ENCODE data around the gene CLK3.

CLK3 gene

DNA sequence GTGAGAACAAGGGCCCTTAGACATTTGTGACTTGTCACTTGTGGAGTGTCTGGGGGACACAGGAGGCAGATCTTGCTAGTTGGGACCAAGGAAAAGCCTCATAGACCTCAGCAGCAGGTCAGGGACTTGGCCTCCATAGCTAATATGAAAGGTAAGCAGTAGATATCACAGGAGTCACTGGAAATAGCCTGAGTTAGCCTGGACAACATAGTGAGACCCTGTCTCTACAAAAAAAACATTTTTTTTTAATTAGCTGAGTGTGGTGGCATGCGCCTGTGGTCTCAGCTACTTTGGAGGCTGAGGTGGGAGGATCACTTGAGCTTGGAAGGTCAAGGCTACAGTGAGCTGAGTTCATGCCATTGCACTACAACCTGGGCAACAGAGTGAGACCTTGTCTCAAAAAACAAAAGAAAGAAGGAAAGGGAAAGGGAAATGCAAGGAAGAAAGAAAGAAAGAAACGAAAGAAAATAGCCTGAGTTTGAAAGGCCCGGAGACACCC is 37.1 kb upstream of the CLK3 start:
- no peak for TF ChIP-seq REST (IDR thresholded peaks at IDR 0.05; ENCODE audit: insufficient read depth in 1 of 2, low read depth in 2 of 2, low read length in 2 of 2)
- no peak for TF ChIP-seq POLR2AphosphoS5 (IDR thresholded peaks at IDR 0.05; ENCODE audit: low read depth, low read length)
- no peak for TF ChIP-seq FOXP2 (optimal IDR thresholded peaks at IDR 0.05; ENCODE audit: borderline replicate concordance, extremely low read depth, extremely low read length, insufficient read depth)
- TF ChIP-seq TAF1 (IDR thresholded peaks at IDR 0.05; ENCODE audit: borderline replicate concordance, insufficient read depth, low read length) = no peak
- TF ChIP-seq SIN3A (IDR thresholded peaks at IDR 0.05; ENCODE audit: borderline replicate concordance, insufficient read depth, low read length) = no peak

- TF ChIP-seq TAF1 (IDR thresholded peaks at IDR 0.05; ENCODE audit: borderline replicate concordance, insufficient read depth, low read length) = no peak
- no peak for TF ChIP-seq POLR2AphosphoS5 (IDR thresholded peaks at IDR 0.05; ENCODE audit: low read depth, low read length)
- TF ChIP-seq FOXP2 (optimal IDR thresholded peaks at IDR 0.05; ENCODE audit: borderline replicate concordance, extremely low read depth, extremely low read length, insufficient read depth) = no peak
- TF ChIP-seq REST (IDR thresholded peaks at IDR 0.05; ENCODE audit: insufficient read depth in 1 of 2, low read depth in 2 of 2, low read length in 2 of 2) = no peak
- TF ChIP-seq SIN3A (IDR thresholded peaks at IDR 0.05; ENCODE audit: borderline replicate concordance, insufficient read depth, low read length) = no peak
Measured at GRCh38 chr15:74579001-74579400, 36.6 kb upstream of the CLK3 start.

GRCh38 chr15:74580538-74581350 is 34.9 kb upstream of the CLK3 start:
- no peak for TF ChIP-seq TAF1 (IDR thresholded peaks at IDR 0.05; ENCODE audit: borderline replicate concordance, insufficient read depth, low read length)
- TF ChIP-seq POLR2AphosphoS5 (IDR thresholded peaks at IDR 0.05; ENCODE audit: low read depth, low read length) = no peak
- no peak for TF ChIP-seq REST (IDR thresholded peaks at IDR 0.05; ENCODE audit: insufficient read depth in 1 of 2, low read depth in 2 of 2, low read length in 2 of 2)
- TF ChIP-seq FOXP2 (optimal IDR thresholded peaks at IDR 0.05; ENCODE audit: borderline replicate concordance, extremely low read depth, extremely low read length, insufficient read depth) = no peak

GRCh38 chr15:74584204-74584603 is 31.4 kb upstream of the CLK3 start:
- TF ChIP-seq SIN3A (IDR thresholded peaks at IDR 0.05; ENCODE audit: borderline replicate concordance, insufficient read depth, low read length) (no peak), POLR2AphosphoS5 (IDR thresholded peaks at IDR 0.05; ENCODE audit: low read depth, low read length) (no peak), REST (IDR thresholded peaks at IDR 0.05; ENCODE audit: insufficient read depth in 1 of 2, low read depth in 2 of 2, low read length in 2 of 2) (no peak), TAF1 (IDR thresholded peaks at IDR 0.05; ENCODE audit: borderline replicate concordance, insufficient read depth, low read length) (no peak), FOXP2 (optimal IDR thresholded peaks at IDR 0.05; ENCODE audit: borderline replicate concordance, extremely low read depth, extremely low read length, insufficient read depth) (no peak)
